Thymus (tissue), 11 donors: Measurements from ENCODE around the gene CCM2. TPM values are rescaled to one million over a fixed set of nuclear protein-coding genes. Genes with fewer than 3 reads are reported as not detected.
"Not testable (repeated sequence)": the region's sequence is repeated elsewhere in the genome, so short reads cannot be mapped to it uniquely, and the experiment has no call there.

Experiments
- DNase-seq, 9 donors: peaks; one replicate each; pipeline ENCODE4 v3.0.0-alpha.2; 2013; ENCODE audit warnings: low spot score in 9 of 9, low read depth in 6 of 9, missing footprints in 1 of 9
- H3K27ac ChIP-seq, 2 donors: one replicate each; pipeline ENCODE4 v1.5.1; 2013; ENCODE audit warnings: control low read depth in 1 of 2, low read depth in 1 of 2, low read length in 1 of 2, mild to moderate bottlenecking in 1 of 2, moderate library complexity in 1 of 2
- H3K27me3 ChIP-seq, 2 donors: one replicate each; pipeline ENCODE4 v1.5.1; 2013; ENCODE audit warnings: low read length in 1 of 2; ENCODE audit not compliant: control insufficient read depth in 2 of 2, insufficient read depth in 1 of 2
- H3K36me3 ChIP-seq, 2 donors: one replicate each; pipeline ENCODE4 v1.5.1; 2013; ENCODE audit warnings: low read length in 1 of 2, mild to moderate bottlenecking in 1 of 2, moderate library complexity in 1 of 2; ENCODE audit not compliant: control insufficient read depth in 2 of 2, insufficient read depth in 2 of 2
- H3K4me1 ChIP-seq, 2 donors: one replicate each; pipeline ENCODE4 v1.5.1; 2013; ENCODE audit warnings: low read length in 2 of 2; ENCODE audit not compliant: control insufficient read depth in 2 of 2, insufficient read depth in 2 of 2
- H3K4me3 ChIP-seq, 2 donors: one replicate each; pipeline ENCODE4 v1.5.1; 2013; ENCODE audit warnings: low read length in 2 of 2, control low read depth in 1 of 2, mild to moderate bottlenecking in 1 of 2
- H3K9me3 ChIP-seq, 2 donors: one replicate each; pipeline ENCODE4 v1.5.1; 2013; ENCODE audit warnings: low read length in 1 of 2, mild to moderate bottlenecking in 1 of 2; ENCODE audit not compliant: control insufficient read depth in 2 of 2, insufficient read depth in 1 of 2
- WGBS: extraction: QIAGEN DNeasy Blood & Tissue Kit; methylation state at CpG from one replicate; pipeline ENCODE4 v1.1.7; 2013; 5-methylcytosine and 5-hydroxymethylcytosine counted together
- polyA plus RNA-seq: library from polyadenylated mRNA; stranded (reverse); fragments of 200-250 nt; gene quantifications from one replicate; pipeline ENCODE4 v1.2.3, GENCODE V29; 2013
- total RNA-seq: library from RNA; stranded (reverse); fragments of 120-200 nt; gene quantifications from one replicate; pipeline ENCODE4 v1.2.4, GENCODE V29; 2013
- donor health status: healthy.

Gene CCM2
- total and polyA plus RNA-seq, 2 donors: 69.3 to 114 TPM

GRCh38 chr7:45025473-45025872, 25.5 kb downstream of the CCM2 start:
- Histone ChIP-seq H3K27ac (peak overlapping the region in 1 of 2 donors; percentile 91), H3K4me1 (peaks cover 20 to 60% of the 10 kb centered on the region in 2 donors), H3K36me3 (peaks cover 3 to 15% of the 10 kb centered on the region in 2 donors)
- H3K4me3 ChIP-seq, H3K27me3 ChIP-seq, DNase-seq, H3K9me3 ChIP-seq: not testable (repeated sequence)
- 97% methylated on average over 12 of the region's 12 CpGs for WGBS

- WGBS: 97% methylated on average over 1 of the region's 1 CpG
- H3K36me3 ChIP-seq: peaks cover 3 to 15% of the 10 kb centered on the region in 2 donors
- no peak for DNase-seq
- peaks cover 21 to 60% of the 10 kb centered on the region in 2 donors for H3K4me1 ChIP-seq
- no peak overlapping the region for H3K4me3 ChIP-seq
- peak overlapping the region; percentile 42 to 91 for H3K27ac ChIP-seq
- no peaks in the 10 kb centered on the region for H3K27me3 ChIP-seq
- peaks cover 0 to 3% of the 10 kb centered on the region in 2 donors for H3K9me3 ChIP-seq
Measured at GRCh38 chr7:45026013-45026412, 26.0 kb downstream of the CCM2 start.

GRCh38 chr7:45026984-45027773, 27.2 kb downstream of the CCM2 start:
- peaks cover 3 to 22% of the 10 kb centered on the region in 2 donors for H3K36me3 ChIP-seq
- H3K4me3 ChIP-seq: peak overlapping the region; percentile 60 to 91
- WGBS: 4% methylated on average over 10 of the region's 10 CpGs
- no peaks in the 10 kb centered on the region for H3K27me3 ChIP-seq
- peak overlapping the region; percentile 91 to 99 for H3K27ac ChIP-seq
- H3K9me3 ChIP-seq: peaks cover 0 to 3% of the 10 kb centered on the region in 2 donors
- peak in 8 of 9 donors; percentile 38 to 81 (median 56) for DNase-seq
- peaks cover 18 to 62% of the 10 kb centered on the region in 2 donors for H3K4me1 ChIP-seq

GRCh38 chr7:45027774-45028114, 27.7 kb downstream of the CCM2 start:
- Histone ChIP-seq H3K27ac (peak overlapping the region; percentile 91 to 99), H3K4me1 (peaks cover 21 to 68% of the 10 kb centered on the region in 2 donors), H3K27me3 (no peaks in the 10 kb centered on the region), H3K36me3 (peaks cover 3 to 26% of the 10 kb centered on the region in 2 donors), H3K4me3 (peak overlapping the region; percentile 60 to 91), H3K9me3 (peaks cover 0 to 3% of the 10 kb centered on the region in 2 donors)
- 5% methylated on average over 4 of the region's 4 CpGs for WGBS
- DNase-seq: no peak

- H3K36me3 ChIP-seq: peaks cover 3 to 25% of the 10 kb centered on the region in 2 donors
- peak overlapping the region; percentile 60 to 91 for H3K4me3 ChIP-seq
- peak overlapping the region; percentile 91 to 99 for H3K27ac ChIP-seq
- H3K27me3 ChIP-seq: no peaks in the 10 kb centered on the region
- peaks cover 23 to 74% of the 10 kb centered on the region in 2 donors for H3K4me1 ChIP-seq
- no peak for DNase-seq
- peaks cover 0 to 3% of the 10 kb centered on the region in 2 donors for H3K9me3 ChIP-seq
- WGBS: 25% methylated on average over 17 of the region's 17 CpGs
Measured at GRCh38 chr7:45028138-45028919, 28.3 kb downstream of the CCM2 start.

GRCh38 chr7:45028920-45029344, 28.9 kb downstream of the CCM2 start:
- Histone ChIP-seq H3K36me3 (peaks cover 4 to 25% of the 10 kb centered on the region in 2 donors), H3K27me3 (no peaks in the 10 kb centered on the region), H3K9me3 (peaks cover 0 to 2% of the 10 kb centered on the region in 2 donors), H3K27ac (peak overlapping the region; percentile 34 to 68), H3K4me1 (peaks cover 25 to 78% of the 10 kb centered on the region in 2 donors), H3K4me3 (peak overlapping the region; percentile 60 to 91)
- DNase-seq: no peak
- 42% methylated on average over 7 of the region's 7 CpGs for WGBS

- H3K27me3 ChIP-seq: no peaks in the 10 kb centered on the region
- WGBS: 90% methylated on average over 4 of the region's 4 CpGs
- no peak overlapping the region for H3K4me3 ChIP-seq
- peaks cover 22 to 84% of the 10 kb centered on the region in 2 donors for H3K4me1 ChIP-seq
- H3K9me3 ChIP-seq: no peaks in the 10 kb centered on the region
- H3K27ac ChIP-seq: no peak overlapping the region
- no peak for DNase-seq
- H3K36me3 ChIP-seq: peaks cover 7 to 37% of the 10 kb centered on the region in 2 donors
Measured at GRCh38 chr7:45031829-45032228, 31.8 kb downstream of the CCM2 start.

- WGBS: 93% methylated on average over 4 of the region's 4 CpGs
- H3K4me1 ChIP-seq: peaks cover 24 to 83% of the 10 kb centered on the region in 2 donors
Measured at GRCh38 chr7:45032421-45032820, 32.4 kb downstream of the CCM2 start.

More at GRCh38 chr7:45032421-45032820, 32.4 kb downstream of the CCM2 start:
- no peaks in the 10 kb centered on the region for H3K27me3 ChIP-seq
- no peaks in the 10 kb centered on the region for H3K9me3 ChIP-seq
- no peak overlapping the region for H3K4me3 ChIP-seq
- H3K27ac ChIP-seq: no peak overlapping the region
- DNase-seq: no peak
- peaks cover 7 to 37% of the 10 kb centered on the region in 2 donors for H3K36me3 ChIP-seq
